GM19035 (cell line): Measurements from ENCODE around the gene CLDN6.
"Not testable (repeated sequence)": the region's sequence is repeated elsewhere in the genome, so short reads cannot be mapped to it uniquely, and the experiment has no call there.

Source experiments
- ATAC-seq: cut with Tn5 transposase; IDR thresholded peaks from one replicate; pipeline ENCODE4 v1.9.1; 2021; ENCODE audit not compliant: unreplicated experiment

Gene CLDN6

GRCh38 chr16:3017794-3018506, at the start of gene CLDN6:
Gene CLDN6, minus strand, starts transcription at chr16:3018183. Its CDS starts 2,162 bp downstream, at chr16:3016021.
- ATAC-seq = no peak

GRCh38 chr16:3066440-3066748, 48.4 kb upstream of the CLDN6 start:
- no peak for ATAC-seq

- ATAC-seq = no peak
These were observed 47.9 kb upstream of the CLDN6 start for GRCh38 chr16:3065742-3066439.

- ATAC-seq = no peak
These were observed 47.2 kb upstream of the CLDN6 start, which contains the start of gene IL32 for GRCh38 chr16:3065069-3065741. Gene IL32, plus strand, starts transcription at chr16:3065640. Its CDS starts 172 bp downstream, at chr16:3065812.

GRCh38 chr16:3063625-3064386, 45.8 kb upstream of the CLDN6 start:
- no peak for ATAC-seq

DNA sequence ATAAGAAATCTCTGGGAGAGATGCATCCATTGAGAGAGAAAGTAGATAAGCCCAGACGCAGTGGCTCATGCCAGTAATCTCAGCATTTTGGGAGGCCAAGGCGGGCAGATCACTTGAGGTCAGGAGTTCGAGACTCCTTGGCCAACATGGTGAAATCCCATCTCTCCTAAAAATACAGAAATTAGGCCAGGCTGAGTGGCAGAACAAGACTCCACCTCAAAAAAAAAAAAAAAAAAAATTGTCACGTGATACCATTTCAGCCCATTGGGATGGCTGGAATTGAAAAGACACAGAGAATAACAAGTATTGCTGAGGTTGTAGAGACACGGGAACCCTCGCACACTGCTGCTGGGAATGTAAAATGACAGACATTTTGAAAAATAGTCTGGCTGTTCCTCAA, 44.6 kb upstream of the CLDN6 start:
- no peak for ATAC-seq

DNA sequence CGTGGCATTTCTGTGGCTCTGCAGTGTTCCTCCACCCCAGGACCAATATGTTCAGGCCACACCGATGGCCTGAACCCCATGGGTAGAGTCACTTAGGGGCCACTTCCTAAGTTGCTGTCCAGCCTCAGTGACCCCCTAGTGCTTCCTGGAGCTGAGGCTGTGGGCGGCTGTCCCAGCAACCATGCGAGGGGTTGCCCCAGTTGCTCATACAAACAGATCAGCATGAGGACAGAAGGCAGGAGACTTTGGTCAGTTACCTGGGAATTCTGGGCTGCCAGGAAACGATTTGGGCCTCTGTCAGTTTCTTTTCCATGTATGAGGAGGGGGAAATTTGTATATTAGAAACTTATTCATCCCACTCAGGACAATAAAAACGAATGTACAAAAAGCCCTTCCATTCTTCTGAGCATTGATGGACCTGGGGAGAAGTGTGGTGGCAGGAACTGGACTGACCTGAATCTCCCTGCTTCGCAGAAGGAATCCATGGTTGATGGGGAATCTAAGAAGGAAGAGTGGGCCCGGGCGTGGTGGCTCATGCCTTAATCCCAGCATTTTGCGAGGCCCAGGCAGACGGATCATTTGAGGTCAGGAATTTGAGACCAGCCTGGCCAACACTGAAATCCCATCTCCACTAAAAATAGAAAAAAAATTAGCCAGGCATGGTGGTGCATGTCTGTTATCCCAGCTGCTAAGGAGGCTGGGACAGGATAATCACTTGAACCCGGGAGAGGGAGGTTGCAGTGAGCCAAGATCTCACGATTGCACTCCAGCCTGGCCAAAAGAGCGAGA, 42.5 kb upstream of the CLDN6 start:
- no peak for ATAC-seq

GRCh38 chr16:3059723-3060242, 41.8 kb upstream of the CLDN6 start:
- no peak for ATAC-seq

- peak; percentile 80 for ATAC-seq
These were observed 41.2 kb upstream of the CLDN6 start for GRCh38 chr16:3059041-3059722.

DNA sequence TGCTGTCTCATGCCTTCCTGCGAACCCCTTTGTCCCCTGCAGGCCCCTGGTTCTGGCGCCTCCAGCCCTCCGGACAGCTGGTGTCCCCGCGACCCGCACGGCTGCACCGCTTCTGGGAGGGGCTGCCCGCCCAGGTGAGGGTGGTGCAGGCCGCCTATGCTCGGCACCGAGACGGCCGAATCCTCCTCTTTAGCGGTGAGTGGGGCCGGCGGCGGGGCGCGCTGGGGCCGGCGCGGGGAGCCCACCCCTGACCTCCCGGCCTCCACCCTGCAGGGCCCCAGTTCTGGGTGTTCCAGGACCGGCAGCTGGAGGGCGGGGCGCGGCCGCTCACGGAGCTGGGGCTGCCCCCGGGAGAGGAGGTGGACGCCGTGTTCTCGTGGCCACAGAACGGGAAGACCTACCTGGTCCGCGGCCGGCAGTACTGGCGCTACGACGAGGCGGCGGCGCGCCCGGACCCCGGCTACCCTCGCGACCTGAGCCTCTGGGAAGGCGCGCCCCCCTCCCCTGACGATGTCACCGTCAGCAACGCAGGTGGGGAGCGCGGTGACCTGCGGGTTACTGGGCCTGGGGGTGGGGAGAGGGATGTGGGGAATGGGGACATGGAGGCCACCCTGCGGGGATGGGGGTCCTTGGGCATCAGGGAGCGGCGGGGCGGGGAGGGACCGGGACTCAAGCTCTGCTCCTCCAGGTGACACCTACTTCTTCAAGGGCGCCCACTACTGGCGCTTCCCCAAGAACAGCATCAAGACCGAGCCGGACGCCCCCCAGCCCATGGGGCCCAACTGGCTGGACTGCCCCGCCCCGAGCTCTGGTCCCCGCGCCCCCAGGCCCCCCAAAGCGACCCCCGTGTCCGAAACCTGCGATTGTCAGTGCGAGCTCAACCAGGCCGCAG, 40.4 kb upstream of the CLDN6 start:
- peak; percentile 23 for ATAC-seq

DNA sequence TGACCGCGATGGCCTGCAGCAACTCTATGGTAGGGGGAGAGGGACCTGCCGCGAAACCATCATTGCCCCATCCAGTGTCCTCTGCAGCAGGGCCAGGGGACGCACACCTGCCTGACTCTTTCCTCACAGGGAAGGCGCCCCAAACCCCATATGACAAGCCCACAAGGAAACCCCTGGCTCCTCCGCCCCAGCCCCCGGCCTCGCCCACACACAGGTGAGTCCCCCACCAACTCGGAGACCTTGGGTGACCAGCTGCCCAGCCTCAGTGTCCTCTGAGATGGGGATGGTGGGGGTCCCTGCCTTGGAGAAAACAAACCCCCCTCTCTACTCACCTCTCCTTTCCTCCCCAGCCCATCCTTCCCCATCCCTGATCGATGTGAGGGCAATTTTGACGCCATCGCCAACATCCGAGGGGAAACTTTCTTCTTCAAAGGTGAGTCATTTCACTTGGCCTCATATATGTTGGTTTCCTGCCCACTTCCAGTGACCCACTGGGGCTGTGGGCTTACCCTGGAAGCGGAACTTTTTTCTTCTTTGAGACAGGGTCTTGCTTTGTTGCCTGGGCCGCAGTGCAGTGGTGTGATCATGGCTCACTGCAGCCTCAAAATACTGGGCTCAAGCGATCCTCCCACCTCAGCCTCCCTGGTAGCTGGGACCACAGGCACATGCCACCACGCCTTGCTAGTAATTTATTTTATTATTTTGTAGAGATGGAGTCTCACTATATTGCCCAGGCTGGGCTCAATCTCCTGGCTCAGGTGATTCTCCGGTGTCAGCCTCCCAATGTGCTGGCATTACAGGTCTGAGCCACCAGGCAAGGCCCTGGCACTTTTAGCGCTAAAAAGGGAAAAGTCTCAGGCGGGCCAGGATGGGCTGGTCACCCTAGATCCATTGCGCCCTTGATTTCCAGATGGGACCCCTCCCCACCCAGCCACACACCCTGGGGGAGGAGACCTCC, 39.5 kb upstream of the CLDN6 start:
- ATAC-seq = no peak

DNA sequence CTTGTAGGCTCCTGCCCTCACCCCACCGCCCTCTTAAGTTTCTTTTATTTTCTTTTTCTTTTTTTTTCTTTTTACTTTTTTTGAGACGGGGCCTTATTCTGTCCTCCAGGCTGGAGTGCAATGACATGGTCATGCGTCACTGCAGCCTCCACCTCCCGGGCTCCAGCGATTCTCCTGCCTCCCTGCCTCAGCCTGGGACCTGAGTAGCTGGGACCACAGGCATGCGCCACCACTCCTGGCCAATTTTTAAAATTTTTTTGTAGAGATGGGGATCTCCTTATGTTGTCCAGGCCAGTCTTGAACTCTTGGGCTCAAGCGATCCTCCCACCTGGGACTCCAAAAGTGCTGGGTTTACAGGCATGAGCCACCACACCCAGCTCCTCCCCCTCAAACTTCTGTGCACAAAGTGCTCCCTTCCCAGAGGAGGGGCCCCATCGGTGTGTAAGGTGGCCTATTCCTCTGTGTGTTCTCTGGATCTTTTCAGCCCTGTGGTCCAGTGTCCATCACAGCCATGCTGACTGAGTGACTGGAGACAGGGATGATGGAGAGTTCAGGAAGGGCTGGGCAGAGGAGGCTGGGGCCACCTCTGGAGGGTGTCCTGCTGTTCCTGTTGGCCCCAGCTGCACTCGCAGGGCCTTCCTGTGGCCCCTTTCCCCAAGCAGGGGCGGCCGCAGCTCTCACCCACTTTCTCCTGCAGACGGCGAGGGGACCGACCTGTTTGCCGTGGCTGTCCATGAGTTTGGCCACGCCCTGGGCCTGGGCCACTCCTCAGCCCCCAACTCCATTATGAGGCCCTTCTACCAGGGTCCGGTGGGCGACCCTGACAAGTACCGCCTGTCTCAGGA, 38.6 kb upstream of the CLDN6 start:
- no peak for ATAC-seq

DNA sequence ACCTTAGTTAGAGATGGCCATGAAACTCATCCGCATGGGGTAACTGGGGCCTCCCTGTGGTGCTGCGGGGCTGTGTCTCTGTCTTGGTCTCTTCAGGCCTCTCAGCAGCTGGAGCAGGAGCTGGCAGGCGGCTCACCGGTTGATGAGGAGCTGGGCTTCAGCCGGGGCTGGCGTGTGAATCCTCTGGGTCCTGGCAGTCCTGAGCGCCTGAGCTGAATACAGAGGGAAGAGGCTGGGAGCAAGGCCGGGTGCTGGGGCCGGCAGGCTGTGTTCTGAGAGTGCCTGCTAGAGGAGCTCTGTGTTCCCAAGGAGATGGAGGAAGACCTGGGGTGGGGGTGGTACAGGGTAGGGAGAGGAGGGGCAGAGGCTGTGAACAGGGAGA, 37.7 kb upstream of the CLDN6 start:
- not testable (repeated sequence) for ATAC-seq

- ATAC-seq = no peak
These were observed 37.2 kb upstream of the CLDN6 start for GRCh38 chr16:3054965-3055733.

GRCh38 chr16:3053330-3053710, 35.3 kb upstream of the CLDN6 start:
- ATAC-seq = not testable (repeated sequence)
